Coronary artery (tissue), 2 donors: ENCODE measurements around the gene HNRNPDL.
"Not testable (repeated sequence)": the region's sequence is repeated elsewhere in the genome, so short reads cannot be mapped to it uniquely, and the experiment has no call there.

ENCODE experiments used
- DNase-seq: peaks from one replicate; pipeline ENCODE4 v3.0.0-alpha.2; 2017; ENCODE audit warnings: low spot score
- H3K27ac ChIP-seq, 2 donors: fragments of 200-600 bp; sonication (generic); one replicate each; pipeline ENCODE4 v1.5.1; 2016 to 2019
- H3K4me3 ChIP-seq: fragments of 200-600 bp; sonication (generic); 2 replicates; pipeline ENCODE4 v1.5.1; 2016; ENCODE audit warnings: mild to moderate bottlenecking, moderate library complexity
- CTCF ChIP-seq: fragments of 200-600 bp; sonication (generic); IDR thresholded peaks from one replicate; pipeline ENCODE4 v1.5.1; 2019; ENCODE audit warnings: antibody characterized with exemption

The HNRNPDL gene

DNA sequence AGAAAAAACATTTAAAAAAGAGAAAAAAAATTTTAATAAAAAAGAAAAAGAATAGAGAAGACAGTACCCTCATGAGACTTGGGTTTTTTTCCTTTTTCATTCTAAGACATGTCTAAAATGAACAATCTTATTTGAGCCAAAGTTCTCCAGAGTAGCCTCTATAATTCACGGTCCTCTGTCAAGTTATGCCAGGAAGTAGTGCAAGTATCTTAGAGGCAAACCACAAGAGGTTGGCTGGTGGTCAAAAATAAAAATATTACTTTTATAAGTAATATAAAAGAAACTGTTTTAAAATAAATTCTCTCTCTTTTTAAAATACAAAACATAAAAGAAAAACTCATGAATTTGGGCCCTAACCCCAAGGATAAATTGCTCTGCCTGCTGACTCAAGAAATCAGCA, 26.5 kb downstream of the HNRNPDL start:
- H3K4me3 ChIP-seq, result no peak overlapping the region
- TF ChIP-seq CTCF, result no peak
- DNase-seq, result no peak
- no peak overlapping the region for H3K27ac ChIP-seq

DNA sequence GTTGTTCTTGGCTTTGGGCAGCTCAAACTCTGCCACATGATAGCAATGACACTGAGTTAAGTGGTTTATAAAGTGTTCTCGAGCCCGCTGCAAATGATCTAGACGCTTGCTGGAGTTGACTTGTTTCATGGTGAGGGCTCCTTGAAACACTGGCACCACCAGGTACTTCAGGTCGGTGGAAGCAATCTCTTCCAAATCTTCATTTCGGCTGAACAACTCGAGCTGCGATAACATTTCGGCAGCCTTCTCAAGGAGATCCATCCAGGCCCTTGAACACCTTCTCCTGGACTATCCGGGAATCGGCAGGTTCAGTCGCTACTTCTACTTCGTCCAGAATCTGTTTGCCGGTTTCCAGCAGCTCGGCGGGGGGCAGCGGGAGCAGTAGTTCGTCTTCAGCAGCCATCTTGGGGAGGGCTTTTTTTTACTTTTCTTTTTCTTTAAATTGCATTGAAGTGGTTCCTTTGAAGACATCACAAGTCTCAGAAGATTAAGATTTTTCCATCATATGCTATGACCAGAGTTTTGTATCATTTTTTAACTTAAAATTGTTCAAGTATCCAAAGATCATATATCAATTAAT, 28.0 kb downstream of the HNRNPDL start:
- Histone ChIP-seq H3K4me3 (no peak overlapping the region), H3K27ac (no peak overlapping the region)
- no peak for DNase-seq
- no peak for TF ChIP-seq CTCF

GRCh38 chr4:82401600-82401999, 28.7 kb downstream of the HNRNPDL start:
- no peak for TF ChIP-seq CTCF
- H3K27ac ChIP-seq, result no peak overlapping the region
- no peak for DNase-seq
- H3K4me3 ChIP-seq, result no peak overlapping the region

DNA sequence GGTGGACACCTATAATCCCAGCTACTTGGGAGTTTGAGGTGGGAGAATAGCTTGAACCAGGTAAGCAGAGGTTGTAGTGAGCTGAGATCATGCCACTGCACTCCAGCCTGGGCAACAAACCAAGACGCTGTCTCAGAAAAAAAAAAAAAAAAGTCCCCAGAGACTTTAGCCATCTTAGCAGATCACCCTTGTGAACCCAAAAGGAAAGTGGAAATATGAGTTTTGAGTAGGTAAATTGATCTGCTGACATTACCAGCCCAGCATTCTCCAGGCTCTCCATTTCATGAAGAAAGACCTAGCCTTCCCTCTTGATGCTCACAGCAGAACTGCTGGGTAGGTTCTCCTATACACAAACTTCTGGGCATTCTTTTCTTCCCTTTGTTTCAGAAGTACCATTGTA, 32.0 kb downstream of the HNRNPDL start:
- no peak for DNase-seq
- H3K4me3 ChIP-seq, result no peak overlapping the region
- no peak for TF ChIP-seq CTCF
- H3K27ac ChIP-seq, result no peak overlapping the region

GRCh38 chr4:82397527-82397926, 32.7 kb downstream of the HNRNPDL start:
- Histone ChIP-seq H3K27ac (no peak overlapping the region), H3K4me3 (no peak overlapping the region)
- TF ChIP-seq CTCF, result no peak
- DNase-seq, result no peak

- TF ChIP-seq CTCF, result no peak
- Histone ChIP-seq H3K27ac (no peak overlapping the region), H3K4me3 (no peak overlapping the region)
- no peak for DNase-seq
Measured at GRCh38 chr4:82394896-82395295, 35.4 kb downstream of the HNRNPDL start.

DNA sequence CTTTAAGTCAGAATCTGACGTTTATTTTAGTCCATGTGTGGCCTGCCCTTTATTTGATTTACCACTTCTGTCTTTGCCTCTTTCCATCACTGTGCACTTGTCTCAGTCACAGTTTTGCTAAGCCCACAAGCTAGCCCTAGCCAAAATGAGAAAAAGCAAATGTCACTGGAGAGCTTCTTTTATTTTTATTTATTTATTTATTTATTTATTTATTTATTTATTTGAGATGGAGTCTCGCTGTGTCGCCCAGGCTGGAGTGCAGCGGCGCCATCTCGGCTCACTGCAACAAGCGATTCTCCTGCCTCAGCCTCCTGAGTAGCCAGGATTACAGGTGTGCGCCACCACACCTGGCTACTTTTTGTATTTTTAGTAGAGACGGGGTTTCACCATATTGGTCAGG, 40.2 kb downstream of the HNRNPDL start:
- DNase-seq, H3K27ac ChIP-seq: not testable (repeated sequence)

GRCh38 chr4:82388405-82388804, 41.9 kb downstream of the HNRNPDL start:
- no peak for DNase-seq
- no peak for TF ChIP-seq CTCF
- no peak overlapping the region for H3K27ac ChIP-seq
- no peak overlapping the region for H3K4me3 ChIP-seq

More for the DNA sequence above, 40.2 kb downstream of the HNRNPDL start:
- H3K4me3 ChIP-seq, result not testable (repeated sequence)

- not testable (repeated sequence) for H3K4me3 ChIP-seq, DNase-seq, H3K27ac ChIP-seq
Measured at GRCh38 chr4:82386312-82386711, 44.0 kb downstream of the HNRNPDL start.
